H9 (cell line): ENCODE measurements around the gene ADAM11. TPM values are rescaled to one million over a fixed set of nuclear protein-coding genes. Genes with fewer than 3 reads are reported as not detected.

Source experiments
- DNase-seq: peaks from one replicate; pipeline ENCODE4 v3.0.0-alpha.2; 2017
- H2AFZ ChIP-seq: one replicate; pipeline ENCODE4 v1.6.1; 2013; ENCODE audit warnings: mild to moderate bottlenecking, low read length, control low read depth, moderate library complexity
- H2AK5ac ChIP-seq: 2 replicates; pipeline ENCODE4 v1.6.1; 2013; ENCODE audit warnings: low read length, control low read depth, mixed read lengths; ENCODE audit not compliant: insufficient read length
- H2BK120ac ChIP-seq: one replicate; pipeline ENCODE4 v1.6.1; 2013; ENCODE audit warnings: low read depth, mild to moderate bottlenecking, low read length, control low read depth, inconsistent platforms; ENCODE audit not compliant: poor library complexity, severe bottlenecking
- H2BK12ac ChIP-seq: 2 replicates; pipeline ENCODE4 v1.6.1; 2013; ENCODE audit warnings: low read length, control low read depth, mixed read lengths, low read depth; ENCODE audit not compliant: insufficient read length
- H2BK15ac ChIP-seq: 2 replicates; pipeline ENCODE4 v1.6.1; 2013; ENCODE audit warnings: low read depth, low read length, control low read depth
- H2BK20ac ChIP-seq: one replicate; pipeline ENCODE4 v1.6.1; 2013; ENCODE audit warnings: low read depth, mild to moderate bottlenecking, low read length, control low read depth, inconsistent platforms; ENCODE audit not compliant: poor library complexity, severe bottlenecking
- H2BK5ac ChIP-seq: 2 replicates; pipeline ENCODE4 v1.6.1; 2013; ENCODE audit warnings: low read length, control low read depth, mixed read lengths; ENCODE audit not compliant: insufficient read length
- H3K14ac ChIP-seq: 2 replicates; pipeline ENCODE4 v1.6.1; 2013; ENCODE audit warnings: low read length, control low read depth; ENCODE audit not compliant: insufficient read depth
- H3K18ac ChIP-seq: 2 replicates; pipeline ENCODE4 v1.6.1; 2013; ENCODE audit warnings: low read depth, mild to moderate bottlenecking, mixed read lengths, low read length, control low read depth; ENCODE audit not compliant: insufficient read length
- H3K23ac ChIP-seq: 2 replicates; pipeline ENCODE4 v1.6.1; 2013; ENCODE audit warnings: low read length, control low read depth, mixed read lengths, low read depth; ENCODE audit not compliant: insufficient read length
- H3K23me2 ChIP-seq: 2 replicates; pipeline ENCODE4 v1.6.1; 2013; ENCODE audit warnings: low read depth, mild to moderate bottlenecking, mixed read lengths, low read length, control low read depth; ENCODE audit not compliant: insufficient read length, poor library complexity, severe bottlenecking
- H3K27ac ChIP-seq: 2 replicates; pipeline ENCODE4 v1.5.1; 2013; ENCODE audit warnings: low read length, control low read depth, mixed read lengths, low read depth; ENCODE audit not compliant: insufficient read length
- H3K27me3 ChIP-seq: 2 replicates; pipeline ENCODE4 v1.6.1; 2013; ENCODE audit warnings: low read length, control low read depth, inconsistent platforms; ENCODE audit not compliant: insufficient read depth
- H3K4ac ChIP-seq: 2 replicates; pipeline ENCODE4 v1.6.1; 2013; ENCODE audit warnings: low read depth, mild to moderate bottlenecking, control low read depth, inconsistent platforms, low read length, moderate library complexity
- H3K4me1 ChIP-seq: 2 replicates; pipeline ENCODE4 v1.6.1; 2013; ENCODE audit warnings: low read length, control low read depth, inconsistent platforms; ENCODE audit not compliant: insufficient read depth
- H3K4me2 ChIP-seq: 2 replicates; pipeline ENCODE4 v1.6.1; 2013; ENCODE audit warnings: low read length, control low read depth, mixed read lengths; ENCODE audit not compliant: insufficient read length, insufficient read depth
- H3K56ac ChIP-seq: 2 replicates; pipeline ENCODE4 v1.6.1; 2013; ENCODE audit warnings: low read depth, mild to moderate bottlenecking, mixed read lengths, low read length, control low read depth; ENCODE audit not compliant: insufficient read length
- H3K79me1 ChIP-seq: 2 replicates; pipeline ENCODE4 v1.6.1; 2013; ENCODE audit warnings: low read depth, mild to moderate bottlenecking, moderate library complexity, low read length, control low read depth, inconsistent platforms; ENCODE audit not compliant: insufficient read depth, poor library complexity, severe bottlenecking
- H3K79me2 ChIP-seq: 2 replicates; pipeline ENCODE4 v1.6.1; 2013; ENCODE audit warnings: low read length, control low read depth, inconsistent platforms; ENCODE audit not compliant: insufficient read depth
- H3K9ac ChIP-seq: 2 replicates; pipeline ENCODE4 v1.6.1; 2013; ENCODE audit warnings: low read length, control low read depth, mixed read lengths; ENCODE audit not compliant: insufficient read length; ENCODE audit errors: extremely low read depth
- H3K9me3 ChIP-seq: one replicate; pipeline ENCODE4 v1.6.1; 2013; ENCODE audit warnings: low read depth, low read length, inconsistent platforms; ENCODE audit not compliant: control insufficient read depth
- H3T11ph ChIP-seq: one replicate; pipeline ENCODE4 v1.6.1; 2013; ENCODE audit warnings: mild to moderate bottlenecking, low read length, control low read depth, inconsistent platforms
- H4K20me1 ChIP-seq: one replicate; pipeline ENCODE4 v1.6.1; 2013; ENCODE audit not compliant: control insufficient read depth, insufficient read length, insufficient read depth
- H4K5ac ChIP-seq: 2 replicates; pipeline ENCODE4 v1.6.1; 2013; ENCODE audit warnings: low read depth, mild to moderate bottlenecking, mixed read lengths, low read length, control low read depth; ENCODE audit not compliant: insufficient read length
- H4K8ac ChIP-seq: replicated peaks from 2 replicates; pipeline ENCODE4 v1.6.1; 2013; ENCODE audit warnings: low read length, control low read depth, mixed read lengths, low read depth; ENCODE audit not compliant: insufficient read length
- H4K91ac ChIP-seq: 2 replicates; pipeline ENCODE4 v1.6.1; 2013; ENCODE audit warnings: low read depth, mild to moderate bottlenecking, moderate library complexity, mixed read lengths, low read length, control low read depth; ENCODE audit not compliant: insufficient read length
- H3K27ac Mint-ChIP-seq, 3 experiments: 2 replicates in 2 of 3; 3 replicates in 1 of 3; pipeline ENCODE4 v1.8.0; 2020 to 2021; ENCODE audit warnings: mixed read lengths in 3 of 3, mild to moderate bottlenecking in 1 of 3, moderate library complexity in 1 of 3
- H3K27me3 Mint-ChIP-seq: 2 replicates; pipeline ENCODE4 v1.8.0; 2021; ENCODE audit warnings: low read depth, mild to moderate bottlenecking, moderate library complexity, mixed read lengths
- H3K36me3 Mint-ChIP-seq, 3 experiments: 2 replicates in 2 of 3; 3 replicates in 1 of 3; pipeline ENCODE4 v1.8.0; 2020 to 2021; ENCODE audit warnings: low read depth in 3 of 3, mixed read lengths in 3 of 3; ENCODE audit not compliant: insufficient read depth in 1 of 3
- H3K4me1 Mint-ChIP-seq, 2 experiments: 2 replicates each; pipeline ENCODE4 v1.8.0; 2020; ENCODE audit warnings: mixed read lengths in 2 of 2
- H3K4me3 Mint-ChIP-seq, 2 experiments: 2 replicates in 1 of 2; 3 replicates in 1 of 2; pipeline ENCODE4 v1.8.0; 2020 to 2021; ENCODE audit warnings: mild to moderate bottlenecking in 2 of 2, mixed read lengths in 2 of 2, moderate library complexity in 1 of 2
- H3K9me3 Mint-ChIP-seq, 2 experiments: 2 replicates in 1 of 2; 3 replicates in 1 of 2; pipeline ENCODE4 v1.8.0; 2020; ENCODE audit warnings: mild to moderate bottlenecking in 2 of 2, mixed read lengths in 2 of 2, moderate library complexity in 1 of 2
- CTCF ChIP-seq: fragments of 200-600 bp; sonication (generic); conservative IDR thresholded peaks from 3 replicates; pipeline ENCODE4 v1.8.0; 2021; ENCODE audit warnings: antibody characterized with exemption, mild to moderate bottlenecking
- WGBS: extraction: QIAGEN DNeasy Blood & Tissue Kit; methylation state at CpG from one replicate; pipeline ENCODE4 v1.1.7; 2013; ENCODE audit warnings: missing lambda C conversion rate, low lambda C conversion rate, mixed read lengths; ENCODE audit not compliant: insufficient read length; ENCODE audit errors: extremely low coverage; 5-methylcytosine and 5-hydroxymethylcytosine counted together
- total RNA-seq: library from RNA; stranded (reverse); gene quantifications from 2 replicates; pipeline ENCODE4 v1.2.1, GENCODE V29; 2021

The ADAM11 gene
- total RNA-seq, 1 experiment from 2014 or later, result 4.6 TPM

- Histone ChIP-seq H3K4me2 (peak overlapping the region; percentile 3), H3K56ac (no peak overlapping the region), H4K20me1 (no peaks in the 10 kb centered on the region), H2AFZ (no peak overlapping the region), H2BK15ac (no peak overlapping the region), H2BK12ac (no peak overlapping the region), H4K91ac (no peak overlapping the region), H3K23ac (no peak overlapping the region), H3K27me3 (peaks cover 4% of the 10 kb centered on the region; the same call in 1 of the 2 replicates), H3K27ac (no peak overlapping the region), H3K9me3 (no peaks in the 10 kb centered on the region), H2AK5ac (no peak overlapping the region), H3K79me1 (no peaks in the 10 kb centered on the region), H2BK20ac (no peak overlapping the region), H2BK5ac (no peak overlapping the region), H2BK120ac (no peak overlapping the region), H4K5ac (no peak overlapping the region), H3K4me1 (peaks cover 2% of the 10 kb centered on the region; the same call in 1 of the 2 replicates), H3K4ac (no peak overlapping the region), H3K18ac (no peak overlapping the region), H3K79me2 (no peaks in the 10 kb centered on the region), H3K23me2 (peaks cover 10% of the 10 kb centered on the region), H3K9ac (no peak overlapping the region), H3K14ac (no peak overlapping the region), H4K8ac (no peak overlapping the region), H3T11ph (no peak overlapping the region)
- Mint-ChIP-seq H3K4me1 (peaks cover 24 to 35% of the 10 kb centered on the region in 2 experiments), H3K9me3 (no peaks in the 10 kb centered on the region), H3K4me3 (peak overlapping the region; percentile 56 to 65; a peak in 3 of 5 replicates), H3K27me3 (peaks cover 34% of the 10 kb centered on the region), H3K27ac (no peak overlapping the region; a peak in 1 of 7 replicates), H3K36me3 (no peaks in the 10 kb centered on the region)
- DNase-seq, result no peak
- WGBS, result no CpG with 5 or more reads among the region's 10 CpGs
- no peak for TF ChIP-seq CTCF
Measured at GRCh38 chr17:44778656-44779210, 19.9 kb downstream of the ADAM11 start.
